Measurements from ENCODE around the gene ARHGAP15.

- TF ChIP-seq EZH2 (IDR thresholded peaks at IDR 0.05; ENCODE audit: insufficient read depth, poor library complexity, severe bottlenecking) (no peak), EZH2phosphoT487 (IDR thresholded peaks at IDR 0.05; ENCODE audit: insufficient read depth, low read depth) (no peak)
Measured at GRCh38 chr2:143402451-143402850, 273.2 kb downstream of the ARHGAP15 start.
